GM12801 (cell line): Measurements from ENCODE around the gene ADARB2.

Experiments used
- CTCF ChIP-seq: IDR thresholded peaks from one replicate; pipeline ENCODE4 v1.5.1; 2011; ENCODE audit warnings: control low read depth; ENCODE audit not compliant: insufficient read length; ENCODE audit errors: extremely low read depth

ADARB2 gene

GRCh38 chr10:1177936-1178335 is 559.4 kb downstream of the ADARB2 start:
- no peak for TF ChIP-seq CTCF

- no peak for TF ChIP-seq CTCF
Measured at GRCh38 chr10:1175956-1176565, 561.3 kb downstream of the ADARB2 start.

GRCh38 chr10:1174022-1174421 is 563.3 kb downstream of the ADARB2 start:
- TF ChIP-seq CTCF = no peak

- TF ChIP-seq CTCF = no peak
Measured at GRCh38 chr10:1173091-1173490, 564.2 kb downstream of the ADARB2 start.

- TF ChIP-seq CTCF = no peak
Measured at GRCh38 chr10:1172256-1172984, 564.9 kb downstream of the ADARB2 start.

- TF ChIP-seq CTCF = no peak
Measured at GRCh38 chr10:1171586-1171985, 565.7 kb downstream of the ADARB2 start.

GRCh38 chr10:1171182-1171581 is 566.1 kb downstream of the ADARB2 start:
- no peak for TF ChIP-seq CTCF
